T-cell (primary cell): ENCODE data around the gene MAN1C1. TPM values are rescaled to one million over a fixed set of nuclear protein-coding genes. Genes with fewer than 3 reads are reported as not detected.
A peak's percentile ranks its signal among the peaks of the same experiment; 100 is the strongest.

Experiments used
- ATAC-seq, 4 experiments: fragments of 200-7000 bp in 3 of 4; fragments of 150-1000 bp in 1 of 4; cut with Tn5 transposase; replicated peaks in 1 of 4; 1 replicate in 3 of 4; 2 replicates in 1 of 4; pipeline ENCODE4 v1.10.0; 2021; ENCODE audit warnings: moderate library complexity in 3 of 4, mild to moderate bottlenecking in 2 of 4, moderate number of reproducible peaks in 1 of 4
- CTCF ChIA-PET, 2 donors: fragments of 300-600 bp; sonication (Branson Sonifier 250); formaldehyde crosslinking; loops; one replicate each; lab custom pipeline; 2022; ENCODE audit warnings: antibody characterized with exemption in 2 of 2; lab: Charles Lee
- POLR2A ChIA-PET, 2 donors: fragments of 300-600 bp; sonication (Branson Sonifier 250); formaldehyde crosslinking; loops; one replicate each; lab custom pipeline; 2022; ENCODE audit warnings: antibody characterized with exemption in 2 of 2; lab: Charles Lee
- DNase-seq, 35 experiments: peaks; one replicate each; pipeline versions ENCODE4 v3.0.0 to v3.0.0-alpha.2; 2013 to 2023
- H3K27ac ChIP-seq: one replicate; pipeline ENCODE4 v1.5.1; 2013; ENCODE audit warnings: low read length
- H3K27me3 ChIP-seq, 2 experiments: replicated peaks in 1 of 2; 1 replicate in 1 of 2; 2 replicates in 1 of 2; pipeline versions ENCODE4 v1.6.1 to v1.7.0; 2013; ENCODE audit warnings: low read length in 1 of 2, mixed read lengths in 1 of 2; ENCODE audit not compliant: control insufficient read depth in 2 of 2, insufficient read depth in 2 of 2; ENCODE audit errors: extremely low read depth in 1 of 2
- H3K36me3 ChIP-seq, 2 donors: 1 replicate in 1 of 2; 2 replicates in 1 of 2; pipeline versions ENCODE4 v1.6.1 to v1.7.0; 2013; ENCODE audit warnings: low read length in 1 of 2; ENCODE audit not compliant: control insufficient read depth in 2 of 2, insufficient read depth in 1 of 2; ENCODE audit errors: extremely low read depth in 1 of 2
- H3K4me1 ChIP-seq, 2 experiments: 1 replicate in 1 of 2; 2 replicates in 1 of 2; pipeline versions ENCODE4 v1.6.1 to v1.7.0; 2013; ENCODE audit warnings: low read length in 2 of 2, mixed read lengths in 1 of 2; ENCODE audit not compliant: insufficient read depth in 2 of 2, control insufficient read depth in 1 of 2; ENCODE audit errors: extremely low read depth in 1 of 2
- H3K4me3 ChIP-seq, 2 donors: 1 replicate in 1 of 2; 2 replicates in 1 of 2; pipeline versions ENCODE4 v1.5.1 to v1.7.0; 2013; ENCODE audit warnings: mild to moderate bottlenecking in 2 of 2, low read length in 1 of 2, moderate library complexity in 1 of 2; ENCODE audit not compliant: control insufficient read depth in 1 of 2; ENCODE audit errors: extremely low read depth in 1 of 2
- H3K9me3 ChIP-seq: 2 replicates; pipeline ENCODE4 v1.7.0; 2013
- H3K27ac Mint-ChIP-seq, 2 donors: one replicate each; pipeline ENCODE4 v1.8.0; 2020 to 2021; ENCODE audit warnings: mild to moderate bottlenecking in 2 of 2, mixed read lengths in 2 of 2
- H3K27me3 Mint-ChIP-seq, 2 donors: one replicate each; pipeline ENCODE4 v1.8.0; 2021 to 2022; ENCODE audit warnings: mixed read lengths in 2 of 2
- H3K36me3 Mint-ChIP-seq: one replicate; pipeline ENCODE4 v1.8.0; 2021; ENCODE audit warnings: mixed read lengths
- H3K4me1 Mint-ChIP-seq, 3 donors: one replicate each; pipeline ENCODE4 v1.8.0; 2020 to 2022; ENCODE audit warnings: mixed read lengths in 3 of 3, mild to moderate bottlenecking in 1 of 3
- H3K4me3 Mint-ChIP-seq, 3 donors: one replicate each; pipeline ENCODE4 v1.8.0; 2020 to 2022; ENCODE audit warnings: mild to moderate bottlenecking in 3 of 3, mixed read lengths in 3 of 3, moderate library complexity in 3 of 3
- H3K9me3 Mint-ChIP-seq, 3 donors: one replicate each; pipeline ENCODE4 v1.8.0; 2020 to 2022; ENCODE audit warnings: mixed read lengths in 3 of 3
- WGBS: methylation state at CpG from one replicate; pipeline ENCODE4 v1.1.5; 2013; ENCODE audit warnings: missing lambda C conversion rate; ENCODE audit not compliant: insufficient coverage; 5-methylcytosine and 5-hydroxymethylcytosine counted together
- total RNA-seq, 35 experiments: library from RNA in 6 of 35; stranded (reverse) in 6 of 35; fragments of 120-200 nt in 1 of 35; gene quantifications; one replicate each; pipeline versions ENCODE4 v1.2.1 to v1.2.4 and lab custom pipeline; 2013 to 2026

The MAN1C1 gene
- total RNA-seq, 5 donors from 2014 or later (not counting 1 experiment from before 2014, with no cell fraction given) = 57.5 to 90.5 (median 65.5) TPM

DNA sequence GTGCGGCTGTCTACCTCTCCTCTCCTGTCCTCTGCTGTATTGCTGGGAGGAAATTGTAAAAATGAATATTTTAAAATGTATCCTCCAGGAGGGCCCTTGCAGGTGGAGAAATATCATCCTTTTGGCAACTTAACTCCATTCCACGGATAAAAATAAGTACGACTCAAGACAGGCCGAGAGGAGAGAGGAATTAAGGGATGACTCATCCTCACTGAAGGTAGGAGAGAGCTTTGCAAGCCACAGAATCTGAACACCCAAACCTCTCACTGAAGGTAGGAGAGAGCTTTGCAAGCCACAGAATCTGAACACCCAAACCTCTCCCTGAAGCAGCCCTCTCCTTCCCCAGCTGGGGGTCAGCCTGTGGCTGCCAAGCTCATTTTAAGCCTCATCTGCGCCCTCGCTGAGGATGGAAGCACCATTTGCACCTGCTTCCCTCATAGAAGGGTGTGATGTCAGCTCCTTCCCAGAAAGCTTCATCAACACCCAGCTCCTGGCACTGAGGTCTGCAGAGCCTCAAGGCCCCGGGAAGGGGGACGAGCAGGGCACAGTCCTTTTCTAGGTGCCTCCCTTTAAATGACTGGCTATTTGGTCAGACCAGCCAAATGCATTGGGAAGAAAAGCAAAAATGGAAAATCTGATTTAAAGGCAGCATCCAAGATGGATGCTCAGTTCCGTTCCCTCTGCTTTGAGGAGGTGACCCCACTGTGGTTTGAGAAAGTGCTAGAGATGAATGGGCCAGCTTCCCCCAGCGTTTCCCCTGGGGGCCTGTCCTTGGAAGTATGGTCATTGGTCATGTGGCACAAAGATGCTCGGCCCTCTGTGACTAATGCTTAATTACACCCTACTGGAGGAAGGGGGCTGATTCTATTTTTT, 170.5 kb downstream of the MAN1C1 start:
- H3K4me1 Mint-ChIP-seq = peaks cover 0 to 16% (median 0%) of the 10 kb centered on the region in 3 donors
- DNase-seq = no peak
- no peaks in the 10 kb centered on the region for H3K27me3 Mint-ChIP-seq
- peak overlapping the region; percentile 45 to 58 for H3K27ac Mint-ChIP-seq
- ATAC-seq = no peak
- H3K36me3 Mint-ChIP-seq = peaks cover 29% of the 10 kb centered on the region
- H3K4me3 Mint-ChIP-seq = no peak overlapping the region
- H3K27ac ChIP-seq = no peak overlapping the region
- 100% methylated on average over 2 of the region's 11 CpGs for WGBS
- H3K36me3 ChIP-seq = peaks cover 3 to 54% of the 10 kb centered on the region in 2 donors
- H3K9me3 Mint-ChIP-seq = no peaks in the 10 kb centered on the region
- H3K9me3 ChIP-seq = no peaks in the 10 kb centered on the region
- ChIA-PET POLR2A (interaction anchor here in 1 of 2 donors (0.6 kb wide), 1 partner anchor 115 kb away, joined by 3 read pairs; no protein-coding TSS in a partner anchor), CTCF (interaction anchor here in 1 of 2 donors (0.5 to 0.8 kb wide), 4 partner anchors 12 to 1099 kb away, joined by 3 to 4 read pairs (median 3); no protein-coding TSS in a partner anchor)
- H3K4me1 ChIP-seq = no peaks in the 10 kb centered on the region
- no peak overlapping the region for H3K4me3 ChIP-seq
- no peaks in the 10 kb centered on the region for H3K27me3 ChIP-seq

- no peak overlapping the region for H3K4me3 Mint-ChIP-seq
- POLR2A ChIA-PET = interaction anchor here in 1 of 2 donors (0.6 to 0.7 kb wide), 2 partner anchors 115 to 472 kb away, joined by 3 read pairs; no protein-coding TSS in a partner anchor
- H3K27me3 Mint-ChIP-seq = no peaks in the 10 kb centered on the region
Observed at GRCh38 chr1:25787760-25788166, 171.2 kb downstream of the MAN1C1 start.

GRCh38 chr1:25790472-25790871, 173.9 kb downstream of the MAN1C1 start:
- H3K4me3 ChIP-seq = no peak overlapping the region
- peak overlapping the region; percentile 57 to 60 for H3K27ac Mint-ChIP-seq
- peaks cover 14% of the 10 kb centered on the region for H3K36me3 Mint-ChIP-seq
- H3K9me3 Mint-ChIP-seq = no peaks in the 10 kb centered on the region
- POLR2A ChIA-PET = no interaction called here
- no peak for DNase-seq
- H3K4me3 Mint-ChIP-seq = no peak overlapping the region
- peaks cover 3 to 28% of the 10 kb centered on the region in 2 donors for H3K36me3 ChIP-seq
- no peak for ATAC-seq
- no peaks in the 10 kb centered on the region for H3K27me3 Mint-ChIP-seq
- H3K4me1 Mint-ChIP-seq = peaks cover 15 to 18% (median 16%) of the 10 kb centered on the region in 3 donors
- peaks cover 0 to 9% of the 10 kb centered on the region in 2 experiments for H3K4me1 ChIP-seq
- H3K27me3 ChIP-seq = no peaks in the 10 kb centered on the region
- CTCF ChIA-PET = no interaction called here
- H3K27ac ChIP-seq = no peak overlapping the region
- whole genome bisulfite sequencing = 85% methylated on average over 6 of the region's 6 CpGs
- H3K9me3 ChIP-seq = no peaks in the 10 kb centered on the region

More at GRCh38 chr1:25787760-25788166, 171.2 kb downstream of the MAN1C1 start:
- H3K4me1 Mint-ChIP-seq = peaks cover 0 to 9% (median under 1%) of the 10 kb centered on the region in 3 donors
- CTCF ChIA-PET = interaction anchor here in 1 of 2 donors (0.6 to 0.8 kb wide), 3 partner anchors 13 to 616 kb away, joined by 3 to 4 read pairs (median 3); no protein-coding TSS in a partner anchor
- peak overlapping the region; percentile 13 to 22 for H3K27ac Mint-ChIP-seq
- H3K9me3 ChIP-seq = no peaks in the 10 kb centered on the region
- no peak overlapping the region for H3K4me3 ChIP-seq
- 87% methylated on average over 5 of the region's 5 CpGs for WGBS
- DNase-seq = no peak
- peaks cover 26% of the 10 kb centered on the region for H3K36me3 Mint-ChIP-seq
- ATAC-seq = no peak
- H3K36me3 ChIP-seq = peaks cover 3 to 53% of the 10 kb centered on the region in 2 donors
- no peaks in the 10 kb centered on the region for H3K27me3 ChIP-seq
- H3K9me3 Mint-ChIP-seq = no peaks in the 10 kb centered on the region
- no peaks in the 10 kb centered on the region for H3K4me1 ChIP-seq
- no peak overlapping the region for H3K27ac ChIP-seq

GRCh38 chr1:25792115-25792514, 175.5 kb downstream of the MAN1C1 start:
- Histone ChIP-seq H3K9me3 (no peaks in the 10 kb centered on the region), H3K36me3 (peaks cover 0 to 14% of the 10 kb centered on the region in 2 donors), H3K27me3 (no peaks in the 10 kb centered on the region), H3K27ac (no peak overlapping the region), H3K4me3 (no peak overlapping the region), H3K4me1 (peaks cover 4 to 25% of the 10 kb centered on the region in 2 experiments)
- Mint-ChIP-seq H3K4me1 (peaks cover 27 to 34% (median 31%) of the 10 kb centered on the region in 3 donors), H3K27ac (peak overlapping the region in 1 of 2 donors; percentile 60), H3K36me3 (peaks cover 14% of the 10 kb centered on the region), H3K27me3 (no peaks in the 10 kb centered on the region), H3K4me3 (no peak overlapping the region), H3K9me3 (no peaks in the 10 kb centered on the region)
- ATAC-seq (no peak), DNase-seq (no peak)
- 50% methylated on average over 2 of the region's 4 CpGs for WGBS
- POLR2A ChIA-PET = no interaction called here
- CTCF ChIA-PET = no interaction called here

GRCh38 chr1:25793585-25794170, 177.1 kb downstream of the MAN1C1 start:
- WGBS = 39% methylated on average over 3 of the region's 7 CpGs
- Histone ChIP-seq H3K9me3 (no peaks in the 10 kb centered on the region), H3K27me3 (no peaks in the 10 kb centered on the region), H3K27ac (no peak overlapping the region), H3K4me3 (no peak overlapping the region), H3K36me3 (peaks cover 0 to 3% of the 10 kb centered on the region in 2 donors), H3K4me1 (peaks cover 13 to 41% of the 10 kb centered on the region in 2 experiments)
- ChIA-PET POLR2A (interaction anchor here in 1 of 2 donors (0.6 to 0.7 kb wide), 2 partner anchors 135 to 169 kb away, joined by 3 to 4 read pairs; no protein-coding TSS in a partner anchor), CTCF (interaction anchor here in 1 of 2 donors (0.6 to 1.1 kb wide), 2 partner anchors 10 to 19 kb away, joined by 3 to 4 read pairs; no protein-coding TSS in a partner anchor)
- peaks cover 43 to 50% (median 45%) of the 10 kb centered on the region in 3 donors for H3K4me1 Mint-ChIP-seq
- ATAC-seq = no peak
- no peak overlapping the region for H3K4me3 Mint-ChIP-seq
- peaks cover 9% of the 10 kb centered on the region for H3K36me3 Mint-ChIP-seq
- H3K27ac Mint-ChIP-seq = peak overlapping the region; percentile 77 to 96
- H3K9me3 Mint-ChIP-seq = no peaks in the 10 kb centered on the region
- no peaks in the 10 kb centered on the region for H3K27me3 Mint-ChIP-seq
- DNase-seq = no peak

- no peak for DNase-seq
- CTCF ChIA-PET = interaction anchor here (0.6 kb wide), 2 partner anchors 90 to 263 kb away, joined by 4 read pairs; no protein-coding TSS in a partner anchor
- H3K27ac ChIP-seq = no peak overlapping the region
- H3K36me3 Mint-ChIP-seq = peaks cover 9% of the 10 kb centered on the region
- H3K27me3 Mint-ChIP-seq = no peaks in the 10 kb centered on the region
- H3K27ac Mint-ChIP-seq = peak overlapping the region; percentile 60 to 96
- H3K4me1 ChIP-seq = peaks cover 13 to 47% of the 10 kb centered on the region in 2 experiments
- no peak overlapping the region for H3K4me3 Mint-ChIP-seq
- H3K9me3 Mint-ChIP-seq = no peaks in the 10 kb centered on the region
- POLR2A ChIA-PET = interaction anchor here in 1 of 2 donors (0.6 kb wide), 1 partner anchor 1100 kb away, joined by 4 read pairs; no protein-coding TSS in a partner anchor
- H3K36me3 ChIP-seq = peaks cover 0 to 3% of the 10 kb centered on the region in 2 donors
- no peaks in the 10 kb centered on the region for H3K27me3 ChIP-seq
- 83% methylated on average over 8 of the region's 8 CpGs for WGBS
- peaks cover 47 to 56% (median 48%) of the 10 kb centered on the region in 3 donors for H3K4me1 Mint-ChIP-seq
- no peaks in the 10 kb centered on the region for H3K9me3 ChIP-seq
- ATAC-seq = no peak
- H3K4me3 ChIP-seq = no peak overlapping the region
Observed at GRCh38 chr1:25794325-25794724, 177.7 kb downstream of the MAN1C1 start.
